ENCODE data around the gene PTOV1. TPM values are rescaled to one million over a fixed set of nuclear protein-coding genes. Genes with fewer than 3 reads are reported as not detected.

The PTOV1 gene
- total RNA-seq, 2 donors from 2014 or later = 63.8 to 73.3 TPM

DNA sequence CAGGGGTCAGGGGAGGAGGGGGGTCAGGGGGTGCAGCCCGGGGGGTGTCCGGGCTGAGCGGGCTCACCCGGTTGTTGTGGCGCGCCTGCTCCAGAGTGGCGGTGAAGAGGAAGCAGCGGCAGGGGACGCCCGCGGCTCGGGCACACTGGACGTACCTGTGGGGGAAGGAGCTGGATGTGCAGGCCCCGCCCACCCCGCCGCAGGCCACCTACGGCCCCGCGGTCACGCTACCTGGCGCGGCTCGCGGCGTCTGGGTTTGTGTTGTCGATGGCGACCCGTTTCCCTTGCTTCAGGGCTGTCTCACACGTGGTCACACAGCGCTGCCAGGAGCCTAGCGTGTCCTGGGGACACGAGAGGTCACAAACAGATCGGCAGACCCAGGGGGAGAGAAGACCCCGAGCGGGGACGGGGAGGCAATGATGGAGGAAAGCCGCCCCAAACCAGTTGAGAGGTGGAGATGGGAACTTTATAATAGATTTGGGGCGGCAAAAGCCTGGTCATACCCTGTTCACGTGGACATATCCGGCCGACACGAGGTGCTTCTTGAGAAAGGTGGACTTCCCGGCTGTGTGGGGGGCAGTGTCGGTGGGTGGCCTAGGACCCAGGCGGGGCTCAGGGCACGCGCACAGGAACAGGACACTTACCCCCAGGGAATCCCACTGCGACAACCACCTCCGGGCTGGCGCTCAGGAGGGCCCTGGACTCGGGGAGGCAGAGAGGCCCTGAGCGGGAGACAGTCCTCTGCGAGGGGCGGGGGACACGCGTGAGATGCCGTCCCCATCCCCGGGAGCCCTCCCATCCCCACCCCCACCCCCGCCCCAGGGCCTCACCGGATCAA, 10.8 kb downstream of the PTOV1 start:
- Mint-ChIP-seq H3K9me3 (no peaks in the 10 kb centered on the region), H3K4me1 (ENCODE audit: low read depth) (peaks cover 30% of the 10 kb centered on the region), H3K36me3 (ENCODE audit: insufficient read depth in 2 of 2) (peaks cover 11 to 12% of the 10 kb centered on the region in 2 donors), H3K27me3 (ENCODE audit: low read depth) (no peaks in the 10 kb centered on the region), H3K4me3 (no peak overlapping the region), H3K27ac (no peak overlapping the region)
- ATAC-seq (replicated peaks in 1 of 2) (no peak), DNase-seq (no peak)

DNA sequence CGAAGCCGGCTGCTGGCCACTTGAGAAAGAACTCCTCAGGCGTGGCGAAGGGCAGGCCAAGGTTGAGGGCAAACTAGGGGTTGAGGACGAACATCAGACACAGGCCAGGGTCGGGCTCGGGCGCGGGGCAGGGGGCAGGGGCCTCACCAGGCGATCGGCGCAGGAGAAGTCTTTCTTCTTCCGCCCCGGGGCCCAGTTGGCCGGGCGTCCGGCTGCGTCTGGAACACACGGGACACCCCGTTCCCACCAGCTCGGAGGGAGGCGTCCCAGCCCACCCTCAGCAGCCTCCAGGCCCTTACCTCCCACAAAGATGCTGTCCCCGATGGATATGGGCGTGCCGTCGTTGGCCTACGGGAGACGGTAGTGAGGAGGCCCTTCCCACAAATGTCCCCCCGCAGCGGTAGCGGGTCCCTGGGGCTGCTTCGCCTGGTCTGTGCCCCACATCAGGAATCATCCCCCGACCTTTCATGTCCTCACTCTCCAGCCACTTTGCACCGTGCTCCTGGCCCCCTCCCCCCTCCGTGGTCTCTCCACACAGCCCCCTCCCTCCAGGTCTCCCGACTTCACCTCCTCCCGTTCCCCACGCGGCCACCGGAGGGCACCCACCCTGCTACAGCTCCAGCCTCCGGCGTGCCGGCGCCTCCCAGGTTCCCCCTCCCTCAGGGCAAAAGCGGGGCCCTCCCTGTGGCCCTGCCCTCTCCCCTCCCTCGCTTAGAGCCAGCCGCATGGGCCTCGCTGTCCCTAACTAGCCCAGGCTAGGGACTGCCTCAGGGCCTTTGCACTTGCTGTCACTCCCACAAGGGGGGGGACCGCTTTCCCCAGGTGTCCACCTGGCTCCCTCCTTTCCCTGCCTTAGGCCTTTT, 11.7 kb downstream of the PTOV1 start:
- Mint-ChIP-seq H3K27me3 (ENCODE audit: low read depth) (no peaks in the 10 kb centered on the region), H3K9me3 (no peaks in the 10 kb centered on the region), H3K4me1 (ENCODE audit: low read depth) (peaks cover 33% of the 10 kb centered on the region), H3K27ac (no peak overlapping the region), H3K36me3 (ENCODE audit: insufficient read depth in 2 of 2) (peaks cover 12 to 13% of the 10 kb centered on the region in 2 donors), H3K4me3 (no peak overlapping the region)
- DNase-seq (no peak), ATAC-seq (replicated peaks in 1 of 2) (no peak)

GRCh38 chr19:49863254-49863934, 12.4 kb downstream of the PTOV1 start:
- no peak for ATAC-seq (replicated peaks in 1 of 2)
- H3K27me3 Mint-ChIP-seq (ENCODE audit: low read depth) = no peaks in the 10 kb centered on the region
- no peak for DNase-seq
- no peak overlapping the region for H3K27ac Mint-ChIP-seq
- peaks cover 33% of the 10 kb centered on the region for H3K4me1 Mint-ChIP-seq (ENCODE audit: low read depth)
- H3K9me3 Mint-ChIP-seq = no peaks in the 10 kb centered on the region
- peaks cover 12 to 13% of the 10 kb centered on the region in 2 donors for H3K36me3 Mint-ChIP-seq (ENCODE audit: insufficient read depth in 2 of 2)
- no peak overlapping the region for H3K4me3 Mint-ChIP-seq

GRCh38 chr19:49863935-49864320, 13.0 kb downstream of the PTOV1 start:
- DNase-seq = no peak
- no peak overlapping the region for H3K4me3 Mint-ChIP-seq
- no peak overlapping the region for H3K27ac Mint-ChIP-seq
- no peaks in the 10 kb centered on the region for H3K27me3 Mint-ChIP-seq (ENCODE audit: low read depth)
- no peaks in the 10 kb centered on the region for H3K9me3 Mint-ChIP-seq
- ATAC-seq (replicated peaks in 1 of 2) = no peak
- H3K36me3 Mint-ChIP-seq (ENCODE audit: insufficient read depth in 2 of 2) = peaks cover 12 to 13% of the 10 kb centered on the region in 2 donors
- H3K4me1 Mint-ChIP-seq (ENCODE audit: low read depth) = peaks cover 33% of the 10 kb centered on the region

GRCh38 chr19:49864890-49865289, 13.9 kb downstream of the PTOV1 start:
- no peak for ATAC-seq (replicated peaks in 1 of 2)
- DNase-seq = no peak
- peaks cover 33% of the 10 kb centered on the region for H3K4me1 Mint-ChIP-seq (ENCODE audit: low read depth)
- H3K27ac Mint-ChIP-seq = no peak overlapping the region
- H3K27me3 Mint-ChIP-seq (ENCODE audit: low read depth) = no peaks in the 10 kb centered on the region
- no peak overlapping the region for H3K4me3 Mint-ChIP-seq
- peaks cover 12 to 13% of the 10 kb centered on the region in 2 donors for H3K36me3 Mint-ChIP-seq (ENCODE audit: insufficient read depth in 2 of 2)
- no peaks in the 10 kb centered on the region for H3K9me3 Mint-ChIP-seq

DNA sequence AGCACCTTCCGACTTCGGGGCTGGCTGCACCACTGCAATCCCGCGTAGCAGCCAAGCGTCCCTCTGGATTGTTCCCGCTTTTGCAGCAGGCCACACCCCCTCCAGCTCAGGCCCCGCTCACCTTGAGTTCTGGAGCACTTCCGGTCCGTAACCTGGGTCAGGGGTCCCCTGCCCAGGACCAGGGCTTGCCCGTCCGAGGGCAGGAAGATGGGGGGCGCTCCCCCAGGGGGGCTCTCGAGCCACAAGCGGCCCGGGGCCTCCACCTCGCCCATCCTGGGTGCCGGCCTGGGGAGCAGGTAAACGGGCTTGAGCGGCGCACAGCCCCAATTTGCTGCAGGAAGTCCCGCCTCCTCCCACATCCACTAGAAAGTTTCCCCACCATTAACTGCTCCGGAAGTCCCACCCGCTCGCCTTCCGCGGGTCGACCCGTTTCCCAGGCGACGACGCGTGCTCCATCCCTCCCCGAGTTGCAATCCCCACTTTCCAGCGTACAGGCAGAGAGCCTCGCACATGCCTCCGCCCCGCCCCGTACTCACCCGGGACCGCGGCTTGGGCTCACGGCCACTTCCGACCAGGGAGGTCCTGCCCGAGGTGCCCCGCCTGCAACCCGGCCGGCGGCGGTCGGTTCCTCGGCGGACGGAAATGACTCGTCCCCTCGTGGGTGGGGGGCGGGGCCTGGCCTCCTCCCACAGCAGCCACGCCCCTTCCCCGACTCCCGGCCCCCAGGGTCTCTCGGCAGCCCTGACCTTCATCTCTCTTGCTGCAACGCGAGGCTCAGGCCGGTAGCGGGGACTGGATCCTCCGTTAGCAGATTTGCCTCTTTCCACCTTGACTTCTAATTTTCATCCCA, 16.2 kb downstream of the PTOV1 start, which contains the start of gene PNKP:
Gene PNKP, minus strand, starts transcription at position 644 of the 850 bp plus-strand sequence. Its CDS starts 372 bp downstream, at position 272.
- peaks cover 46% of the 10 kb centered on the region for H3K4me1 Mint-ChIP-seq (ENCODE audit: low read depth)
- DNase-seq (peak; percentile 92 to 93), ATAC-seq (replicated peaks in 1 of 2) (peak; percentile 56 to 62)
- no peaks in the 10 kb centered on the region for H3K27me3 Mint-ChIP-seq (ENCODE audit: low read depth)
- H3K36me3 Mint-ChIP-seq (ENCODE audit: insufficient read depth in 2 of 2) = peaks cover 10 to 13% of the 10 kb centered on the region in 2 donors
- H3K9me3 Mint-ChIP-seq = no peaks in the 10 kb centered on the region
- H3K4me3 Mint-ChIP-seq = no peak within 1 kb of the TSS
- peak within 1 kb of the TSS; percentile 92 for H3K27ac Mint-ChIP-seq

- peaks cover 44% of the 10 kb centered on the region for H3K4me1 Mint-ChIP-seq (ENCODE audit: low read depth)
- no peaks in the 10 kb centered on the region for H3K27me3 Mint-ChIP-seq (ENCODE audit: low read depth)
- no peaks in the 10 kb centered on the region for H3K9me3 Mint-ChIP-seq
- H3K4me3 Mint-ChIP-seq = no peak overlapping the region
- H3K27ac Mint-ChIP-seq = peak overlapping the region; percentile 19
- peaks cover 8 to 11% of the 10 kb centered on the region in 2 donors for H3K36me3 Mint-ChIP-seq (ENCODE audit: insufficient read depth in 2 of 2)
- DNase-seq (no peak), ATAC-seq (replicated peaks in 1 of 2) (peak; percentile 9 to 18)
Observed at GRCh38 chr19:49869009-49869483, 18.1 kb downstream of the PTOV1 start.

GRCh38 chr19:49869484-49870308, 18.7 kb downstream of the PTOV1 start:
- no peak overlapping the region for H3K4me3 Mint-ChIP-seq
- H3K27me3 Mint-ChIP-seq (ENCODE audit: low read depth) = no peaks in the 10 kb centered on the region
- H3K36me3 Mint-ChIP-seq (ENCODE audit: insufficient read depth in 2 of 2) = peaks cover 2 to 10% of the 10 kb centered on the region in 2 donors
- DNase-seq (peak; percentile 90 to 92), ATAC-seq (replicated peaks in 1 of 2) (peak; percentile 78 to 81)
- H3K27ac Mint-ChIP-seq = peak overlapping the region; percentile 77
- peaks cover 42% of the 10 kb centered on the region for H3K4me1 Mint-ChIP-seq (ENCODE audit: low read depth)
- H3K9me3 Mint-ChIP-seq = no peaks in the 10 kb centered on the region

- Mint-ChIP-seq H3K27me3 (ENCODE audit: low read depth) (no peaks in the 10 kb centered on the region), H3K4me3 (no peak overlapping the region), H3K4me1 (ENCODE audit: low read depth) (peaks cover 42% of the 10 kb centered on the region), H3K36me3 (ENCODE audit: insufficient read depth in 2 of 2) (peaks cover 1 to 10% of the 10 kb centered on the region in 2 donors), H3K27ac (peak overlapping the region; percentile 77), H3K9me3 (no peaks in the 10 kb centered on the region)
- no peak for ATAC-seq (replicated peaks in 1 of 2)
- no peak for DNase-seq
Observed at GRCh38 chr19:49870309-49870901, 19.4 kb downstream of the PTOV1 start.

DNA sequence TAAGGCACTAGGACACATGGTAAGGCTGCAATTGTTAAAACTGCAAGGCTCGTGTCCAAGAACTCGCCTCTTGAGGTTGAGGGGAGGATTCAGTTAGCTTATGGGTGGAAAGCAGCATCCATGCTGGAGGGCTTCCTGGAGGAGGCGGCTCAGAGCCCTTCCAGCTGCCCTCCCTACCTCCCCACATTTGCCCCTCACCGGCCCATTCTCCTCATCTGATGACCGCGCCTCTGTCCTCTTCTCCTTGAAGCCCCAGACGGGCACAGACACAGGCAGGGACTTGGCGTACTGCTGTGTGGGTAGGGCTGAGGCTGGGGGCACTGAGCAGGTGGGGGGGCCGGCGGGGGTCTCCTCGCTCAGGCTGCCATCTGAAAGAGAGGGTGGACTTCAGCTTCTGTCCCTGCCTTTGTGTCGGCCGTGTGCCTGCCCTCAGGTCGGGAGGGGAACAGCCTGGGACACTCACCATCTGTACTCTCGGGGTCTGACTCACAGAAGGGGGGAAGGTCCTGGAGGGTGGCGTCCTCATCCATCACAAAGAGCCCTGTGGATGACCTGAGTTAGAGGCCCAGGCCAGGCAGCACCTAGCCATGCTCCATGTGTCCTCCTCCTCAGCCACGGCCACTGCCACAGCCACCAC, 20.5 kb downstream of the PTOV1 start:
- Mint-ChIP-seq H3K9me3 (no peaks in the 10 kb centered on the region), H3K27me3 (ENCODE audit: low read depth) (no peaks in the 10 kb centered on the region), H3K36me3 (ENCODE audit: insufficient read depth in 2 of 2) (peaks cover 1 to 7% of the 10 kb centered on the region in 2 donors), H3K4me3 (peak overlapping the region; percentile 3 to 12), H3K4me1 (ENCODE audit: low read depth) (peaks cover 37% of the 10 kb centered on the region), H3K27ac (no peak overlapping the region)
- ATAC-seq (replicated peaks in 1 of 2) (no peak), DNase-seq (no peak)
